GM21576 (cell line): Measurements from ENCODE around the gene DDX42.
"Not testable (repeated sequence)": the region's sequence is repeated elsewhere in the genome, so short reads cannot be mapped to it uniquely, and the experiment has no call there.

ENCODE experiments used
- ATAC-seq: cut with Tn5 transposase; IDR thresholded peaks from one replicate; pipeline ENCODE4 v1.9.1; 2021; ENCODE audit warnings: mild to moderate bottlenecking, moderate library complexity; ENCODE audit not compliant: unreplicated experiment

Gene DDX42

DNA sequence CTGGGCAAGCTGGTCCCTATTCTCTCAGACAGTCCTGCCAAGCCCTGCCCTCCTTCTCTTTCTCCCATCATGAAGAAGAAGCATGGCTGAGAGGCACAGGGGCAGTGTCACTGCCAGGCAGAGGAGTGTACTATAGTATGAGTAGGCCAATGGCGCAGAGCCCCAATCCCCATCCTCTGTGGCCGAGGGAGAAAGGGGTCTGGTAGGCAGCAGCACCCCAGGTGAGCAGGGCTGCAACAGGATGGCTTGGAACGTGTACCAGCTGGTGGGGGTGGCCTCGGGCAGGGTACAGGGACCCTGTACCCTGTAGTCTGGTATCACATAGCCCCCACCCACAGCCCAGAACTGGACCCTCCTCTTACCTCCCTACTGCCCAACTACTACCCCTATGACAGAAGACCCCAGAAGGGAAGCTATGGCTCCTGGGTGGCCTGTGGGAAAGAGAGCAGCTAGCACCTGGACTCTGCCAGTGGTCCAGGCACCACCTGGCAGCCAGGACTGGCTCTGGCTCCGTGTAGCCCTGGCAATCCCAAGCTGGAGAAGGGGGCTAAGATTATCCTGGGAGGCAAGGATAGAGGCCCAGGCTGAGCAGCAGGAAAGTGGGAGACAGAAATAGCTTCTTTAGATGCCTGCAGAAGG is 64.1 kb downstream of the DDX42 start:
- no peak for ATAC-seq

DNA sequence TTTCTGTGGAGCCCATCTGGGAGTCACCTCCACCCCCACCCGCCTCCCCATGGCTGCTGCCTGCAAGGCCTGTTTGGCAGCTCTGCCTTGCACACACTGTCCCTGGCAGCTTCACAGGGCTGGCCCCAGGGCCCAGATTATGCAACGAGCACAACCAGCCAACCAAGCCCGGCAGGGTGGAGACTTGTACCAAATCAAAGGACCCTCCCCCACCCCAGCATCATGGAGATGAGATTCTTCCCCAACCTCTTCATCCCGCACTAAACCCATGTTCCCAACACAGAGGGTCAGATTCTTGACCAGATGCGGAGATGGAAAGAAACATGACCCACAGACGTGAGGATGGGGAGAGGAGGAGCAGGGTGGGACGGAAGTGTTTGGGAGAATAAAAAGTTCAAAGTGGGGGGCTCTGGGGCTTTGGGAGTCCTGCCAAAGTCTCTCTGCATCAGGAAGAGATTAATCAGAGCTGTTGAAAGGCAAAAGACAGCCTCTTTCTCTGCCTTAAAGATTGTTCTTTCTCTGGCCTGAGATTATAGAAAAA is 64.7 kb downstream of the DDX42 start:
- no peak for ATAC-seq

DNA sequence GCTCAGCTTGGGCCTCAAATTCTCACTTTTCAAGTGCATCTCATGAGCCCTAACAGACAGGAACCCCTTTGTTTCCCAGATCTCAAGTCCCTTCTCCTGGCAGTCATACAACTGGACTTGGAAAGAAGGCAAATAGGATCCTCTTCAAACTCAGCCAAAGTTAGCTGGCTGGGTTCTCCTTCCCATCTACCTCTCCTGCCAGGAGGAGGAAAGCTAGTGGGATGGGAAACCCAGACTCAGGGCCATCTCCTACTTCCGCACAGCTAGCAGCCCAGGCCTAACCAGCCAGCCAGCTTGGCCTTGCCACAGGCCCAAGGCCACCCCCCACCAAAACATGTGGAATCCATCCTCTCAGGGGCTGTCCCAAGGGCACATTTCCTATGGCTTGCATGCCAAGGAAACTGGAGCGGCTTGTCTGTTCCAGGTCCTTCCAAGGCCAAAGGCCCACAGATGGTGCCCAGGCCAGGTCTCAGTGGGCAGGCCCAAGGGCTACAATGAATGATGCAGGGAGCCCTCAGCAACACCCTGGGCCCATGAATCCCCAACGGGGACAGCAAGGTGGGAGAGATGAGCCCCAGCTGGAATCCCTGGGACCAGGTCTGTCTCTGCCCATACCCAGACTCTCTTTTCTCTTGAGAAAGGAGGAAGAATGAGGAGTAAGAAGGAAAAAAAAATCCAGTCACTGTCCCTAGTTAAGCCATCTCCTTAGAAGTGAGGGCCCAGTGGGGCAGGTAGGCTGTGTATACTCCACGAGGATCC is 66.8 kb downstream of the DDX42 start:
- ATAC-seq = no peak

DNA sequence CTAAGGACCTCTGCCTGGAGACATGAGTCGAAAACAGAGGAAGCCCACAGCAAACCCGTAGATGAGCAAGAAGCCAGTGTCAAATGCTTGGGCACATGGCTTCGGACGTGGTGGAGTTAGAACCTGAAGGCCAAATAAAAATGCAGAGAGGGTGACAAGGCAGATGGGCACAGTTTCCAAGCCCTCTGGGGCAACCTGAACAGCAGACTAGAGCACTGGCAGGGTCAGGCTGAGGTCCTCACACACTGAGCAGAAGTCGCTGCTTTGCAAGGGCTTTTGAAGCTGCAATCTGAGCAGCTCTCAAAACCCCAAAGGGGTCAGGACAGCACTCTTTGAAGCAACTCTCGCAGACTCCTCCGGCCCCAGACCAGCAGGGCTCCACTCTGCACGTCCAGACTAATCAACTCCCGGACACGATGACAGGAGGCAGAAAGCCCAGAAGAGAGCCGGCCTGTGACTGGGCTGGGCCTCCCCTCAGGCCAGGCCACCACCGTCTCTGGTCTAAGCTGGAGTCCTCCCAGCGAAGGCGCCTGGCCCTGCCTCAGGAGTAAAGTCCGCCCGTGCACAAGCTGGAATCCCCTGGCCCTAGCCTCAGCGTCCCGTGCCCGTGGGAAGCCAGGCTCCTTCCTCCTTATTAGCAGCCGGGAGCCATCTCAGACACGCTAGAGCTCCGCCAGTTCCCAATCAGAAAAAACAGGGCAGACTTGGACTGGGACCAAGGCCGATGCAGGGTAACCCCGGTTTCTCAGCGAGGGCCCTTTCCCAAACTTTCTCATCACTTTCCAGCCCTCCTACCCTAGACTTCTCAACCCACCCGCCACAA is 67.6 kb downstream of the DDX42 start:
- no peak for ATAC-seq

DNA sequence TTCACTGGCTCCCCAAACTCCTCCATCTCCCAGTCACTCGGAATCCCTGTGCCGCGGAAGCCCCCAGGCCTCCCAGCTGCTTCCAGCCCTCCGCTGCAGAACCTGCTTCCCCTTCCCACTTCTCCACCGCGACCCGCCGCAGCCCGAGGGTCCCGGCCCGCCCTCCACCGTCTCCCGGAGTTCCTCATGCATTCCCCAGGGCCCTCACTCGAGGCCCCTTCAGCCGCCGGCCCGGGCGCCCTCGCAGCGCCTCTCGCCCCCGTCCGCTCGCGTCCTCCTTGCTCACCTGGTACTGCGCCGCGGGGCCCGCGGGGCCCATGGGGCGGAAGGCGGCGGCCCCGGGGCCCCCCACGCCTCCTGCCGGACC is 68.2 kb downstream of the DDX42 start:
- ATAC-seq = peak; percentile 23

DNA sequence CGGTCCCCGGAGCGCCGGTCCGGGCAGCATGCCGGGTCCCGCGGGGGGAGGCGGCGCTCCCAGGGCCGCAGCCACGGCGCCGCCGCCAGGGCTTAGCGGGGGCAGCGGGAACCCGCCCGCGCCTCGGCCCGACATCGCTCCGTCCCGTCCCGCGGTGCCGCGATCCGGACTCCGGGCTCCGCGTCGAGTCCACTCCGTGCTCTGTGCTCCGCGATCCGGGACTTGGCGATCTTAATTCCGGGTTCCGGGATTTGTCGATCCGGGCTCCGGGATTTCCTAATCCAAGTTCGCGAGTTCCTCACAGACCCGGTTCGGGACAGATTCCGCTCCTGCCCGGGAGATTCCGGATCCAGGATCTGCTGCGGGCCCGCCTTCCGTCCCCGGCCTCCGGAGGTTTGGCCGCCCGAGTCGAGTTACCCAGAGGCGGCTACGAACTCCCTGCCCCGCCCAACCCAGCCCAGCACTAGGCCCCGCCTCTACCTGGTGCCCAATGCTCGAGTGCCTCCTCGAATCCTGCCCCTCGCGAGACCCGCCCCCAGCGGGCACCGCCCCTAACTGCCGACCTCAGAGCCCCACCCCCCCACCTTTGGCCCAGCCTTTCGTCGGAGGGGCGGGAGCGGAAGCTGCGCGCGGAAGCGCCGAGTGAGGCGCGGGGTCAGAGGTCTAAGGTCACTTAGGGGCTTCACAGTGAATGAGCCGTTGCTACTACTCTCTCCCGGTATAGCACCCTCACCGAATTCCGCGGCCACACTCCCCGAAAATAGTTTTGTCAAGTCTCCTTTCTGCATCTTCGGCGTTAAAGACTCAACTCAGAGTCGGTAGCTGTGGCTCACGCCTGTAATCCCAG is 68.8 kb downstream of the DDX42 start, which contains the start of gene SMARCD2:
SMARCD2 (minus strand) TSS at position 146 of the 847 bp plus-strand sequence; CDS start at position 135, 11 bp downstream.
- ATAC-seq = peak; percentile 70

DNA sequence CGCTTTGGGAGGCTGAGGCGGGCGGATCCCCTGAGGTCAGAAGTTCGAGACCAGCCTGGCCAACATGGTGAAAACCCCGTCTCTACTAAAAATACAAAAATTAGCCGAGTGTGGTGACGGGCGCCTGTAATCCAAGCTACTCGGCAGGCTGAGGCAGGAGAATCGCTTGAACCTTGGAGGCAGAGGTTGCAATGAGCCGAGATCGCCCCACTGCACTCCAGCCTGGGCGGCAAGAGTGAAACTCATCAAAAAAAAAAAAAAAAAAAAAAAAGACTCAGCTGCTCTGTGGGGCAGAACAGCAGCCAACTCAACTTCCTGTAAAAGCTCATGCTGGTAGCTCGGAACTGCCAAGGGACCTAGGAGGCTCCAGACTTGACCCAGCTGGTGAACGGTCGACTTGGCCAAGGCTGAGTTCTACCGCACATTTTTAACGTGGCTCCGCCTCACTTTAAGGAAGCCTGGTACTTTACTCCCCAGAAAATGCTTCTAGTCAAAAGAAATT is 69.5 kb downstream of the DDX42 start:
- ATAC-seq = not testable (repeated sequence)

DNA sequence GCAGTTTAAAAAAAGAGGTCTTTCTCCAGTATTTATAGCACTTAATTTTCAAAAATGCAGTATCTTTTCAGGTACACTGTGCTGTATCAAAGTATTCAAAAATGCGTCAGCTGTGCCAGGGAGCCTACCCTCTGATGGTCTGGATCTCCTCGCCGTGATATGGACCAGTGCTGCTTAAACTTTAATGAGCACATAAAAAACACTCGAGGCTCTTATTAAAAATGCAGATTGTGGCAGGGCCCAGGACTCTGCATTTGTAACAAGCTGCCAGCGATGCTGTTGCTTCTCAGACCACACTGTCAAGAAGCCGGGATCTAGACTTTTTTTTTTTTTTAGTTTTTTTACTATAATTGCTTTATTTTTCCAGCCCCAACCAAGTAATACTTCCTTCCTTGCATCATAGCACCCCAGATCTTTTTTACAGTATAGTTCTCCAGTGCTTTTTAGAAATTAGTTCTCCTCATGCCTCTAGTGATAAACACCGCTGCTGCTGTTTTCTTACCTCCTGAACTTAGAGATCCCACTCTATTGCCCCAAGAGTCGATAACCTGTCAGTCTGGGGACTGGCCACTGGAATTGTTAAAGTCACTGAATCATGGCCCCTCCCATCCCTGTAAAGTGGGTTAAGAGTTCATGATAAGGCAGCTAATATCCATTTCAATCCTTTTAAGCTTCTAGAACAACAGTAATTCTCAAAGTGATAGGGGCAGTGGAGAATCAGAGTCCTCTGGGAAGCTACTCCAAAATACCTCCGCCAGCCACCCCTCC is 70.1 kb downstream of the DDX42 start:
- no peak for ATAC-seq

DNA sequence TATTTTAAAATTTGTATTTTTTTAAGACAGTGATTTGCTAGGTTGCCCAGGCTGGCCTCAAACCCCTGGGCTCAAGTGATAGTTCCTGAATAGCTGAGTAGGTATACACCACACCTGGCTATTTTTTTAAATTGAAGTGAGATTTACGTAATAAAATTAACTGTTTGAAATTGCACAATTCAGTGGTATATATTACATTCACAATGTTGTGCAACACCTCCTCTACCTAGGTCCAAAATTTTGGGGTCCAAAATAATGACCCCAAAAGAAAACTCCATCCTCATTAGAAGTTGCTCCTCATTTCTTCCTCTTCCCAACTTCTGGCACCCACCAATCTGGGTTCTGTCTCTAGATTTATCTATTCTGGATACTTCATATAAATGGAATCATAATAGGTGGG is 71.5 kb downstream of the DDX42 start:
- no peak for ATAC-seq

DNA sequence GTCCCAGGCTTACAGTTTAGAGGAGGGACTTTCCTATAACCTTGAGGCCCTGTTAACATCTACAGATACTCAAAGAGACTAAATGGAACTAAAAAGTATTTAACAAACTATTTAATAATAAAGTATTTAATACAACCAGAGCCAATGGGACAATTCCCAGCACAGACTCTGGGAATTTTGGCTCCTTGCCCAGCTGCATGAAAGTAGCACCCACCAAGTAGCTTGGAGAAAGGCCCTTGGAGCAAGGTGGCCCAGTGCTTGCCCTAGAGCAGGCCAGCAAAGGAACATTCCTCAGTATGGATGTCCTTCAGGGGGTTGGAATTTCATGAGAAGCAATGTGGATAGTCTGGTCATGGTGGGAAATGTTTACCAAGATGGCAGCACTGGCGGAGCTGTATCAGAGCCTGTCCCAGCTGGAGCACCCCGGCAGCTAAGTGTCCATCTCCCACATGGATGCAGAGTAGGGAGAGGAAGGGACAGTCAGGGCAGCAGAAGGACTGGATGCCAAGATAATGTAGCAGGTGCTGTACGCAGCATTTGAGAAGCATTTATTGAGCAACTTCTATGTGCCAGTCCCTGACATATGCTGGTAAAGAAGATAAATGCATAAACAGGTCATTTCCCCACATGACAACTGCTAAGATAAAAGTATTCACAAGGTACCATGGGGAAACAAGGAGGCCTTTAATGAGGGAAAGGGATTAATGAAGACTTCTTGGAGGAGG is 73.7 kb downstream of the DDX42 start:
- ATAC-seq = no peak

DNA sequence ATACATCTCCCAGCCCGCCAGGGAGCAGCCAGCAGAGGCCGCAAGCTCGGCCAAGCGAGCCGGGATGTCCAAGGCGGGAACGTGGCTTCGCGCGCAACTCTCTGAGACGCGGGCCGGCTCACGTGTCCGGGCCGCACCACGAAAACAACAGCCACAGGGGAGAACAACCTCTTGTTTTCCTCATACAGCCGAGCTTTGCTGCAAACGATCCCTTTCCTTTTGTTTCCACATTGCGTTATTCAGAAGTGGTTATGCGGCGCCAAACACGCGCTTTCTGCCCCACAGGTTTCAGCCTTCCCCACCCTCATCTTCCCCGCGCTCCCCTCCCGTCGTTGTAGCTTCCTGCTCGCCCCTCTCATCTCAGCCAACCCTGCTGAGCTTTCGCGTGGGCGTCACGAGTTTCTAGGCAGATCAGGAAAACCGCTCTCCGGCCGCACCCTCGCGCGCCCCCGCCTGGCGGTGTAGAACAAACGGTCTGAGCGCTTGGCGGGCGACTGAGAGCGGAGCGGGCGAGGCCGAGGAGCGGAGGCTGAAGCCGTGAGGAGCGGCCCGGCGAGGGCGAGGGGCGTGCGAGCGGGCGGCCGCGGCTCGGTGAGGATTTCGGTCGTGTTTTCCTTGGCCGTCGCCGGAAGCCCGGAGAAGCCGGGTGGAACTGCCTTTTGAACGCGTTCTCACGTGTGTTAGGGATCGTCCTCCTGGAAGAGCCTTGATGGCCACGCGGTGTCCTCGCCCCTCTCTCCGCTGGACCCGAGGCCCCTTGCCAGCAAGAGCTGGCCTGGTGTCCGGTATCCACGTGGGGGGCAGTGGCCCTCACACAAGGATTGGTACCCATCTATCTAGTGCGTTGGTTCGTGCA is 75.1 kb downstream of the DDX42 start:
- ATAC-seq = peak; percentile 82

DNA sequence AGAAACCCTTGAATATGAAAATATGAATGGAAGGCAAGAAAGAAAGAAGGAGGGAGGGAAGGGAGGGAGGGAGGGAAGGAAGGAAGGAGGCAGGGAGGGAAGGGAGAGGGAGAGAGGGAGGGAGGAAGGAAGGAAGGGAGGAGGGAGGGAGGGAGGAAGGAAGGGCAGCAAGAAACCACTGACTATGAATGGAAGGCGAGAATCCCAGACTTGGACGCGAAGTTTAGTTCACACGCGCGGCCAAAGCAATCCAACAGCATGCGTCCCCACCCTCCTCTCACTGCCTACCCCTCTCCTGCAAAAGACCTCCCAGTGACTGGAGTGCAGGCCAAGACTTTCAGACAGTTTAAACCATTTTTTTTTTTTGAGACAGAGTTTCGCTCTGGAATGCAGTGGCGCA is 76.4 kb downstream of the DDX42 start:
- no peak for ATAC-seq

DNA sequence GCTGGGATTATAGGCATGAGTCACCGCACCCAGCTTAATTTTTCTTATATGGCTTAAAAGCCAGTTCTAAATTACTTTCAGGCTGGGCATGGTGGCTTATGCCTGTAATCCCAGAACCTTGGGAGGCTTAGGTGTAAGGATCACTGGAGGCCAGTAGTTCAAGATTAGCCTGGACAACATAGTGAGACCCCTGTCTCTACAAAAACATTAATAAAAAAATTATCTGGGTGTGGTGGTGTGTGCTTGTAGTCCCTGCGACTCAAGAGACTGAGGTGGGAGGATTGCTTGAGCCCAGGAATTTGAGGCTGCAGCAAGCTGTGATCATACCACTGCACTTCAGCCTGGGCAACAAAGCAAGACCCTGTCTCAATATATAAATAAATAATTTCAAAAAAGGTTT is 79.3 kb downstream of the DDX42 start:
- no peak for ATAC-seq

DNA sequence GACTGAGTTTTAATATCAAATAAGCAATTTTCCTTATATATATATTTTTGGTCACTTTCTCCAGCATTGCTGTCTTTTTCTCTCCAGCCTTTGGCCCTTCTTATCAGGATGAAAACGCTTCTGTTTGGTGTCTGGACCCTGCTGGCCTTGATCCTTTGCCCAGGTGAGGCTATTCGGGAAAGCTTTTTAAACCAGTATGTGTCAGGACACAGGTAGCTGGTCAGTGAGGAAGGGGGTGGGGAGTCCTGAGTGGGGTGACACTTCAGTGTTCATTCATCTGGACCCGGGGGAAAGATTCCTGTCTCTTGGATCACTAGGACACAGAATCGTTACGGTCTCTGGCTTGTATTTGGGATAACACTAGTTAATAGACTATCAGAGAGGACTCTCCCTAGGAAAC is 80.7 kb downstream of the DDX42 start:
- ATAC-seq = no peak

DNA sequence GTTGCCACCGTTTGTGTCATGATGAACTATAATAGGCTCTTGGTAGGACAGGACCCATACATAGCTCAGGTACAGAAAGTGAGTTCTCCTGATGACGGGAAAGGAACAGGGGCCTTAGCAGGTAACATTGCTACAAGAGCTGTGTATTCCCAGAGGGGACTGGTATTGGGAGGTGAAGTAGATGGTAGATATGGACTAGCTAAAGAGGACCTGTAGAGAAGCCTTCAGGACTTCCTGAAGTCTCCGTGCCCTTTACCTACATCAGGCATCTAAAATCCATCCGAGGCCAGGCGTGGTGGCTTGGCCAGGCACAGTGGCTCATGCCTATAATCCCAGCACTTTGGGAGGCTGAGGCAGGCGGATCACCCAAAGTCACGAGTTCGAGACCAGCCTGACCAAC is 81.2 kb downstream of the DDX42 start:
- ATAC-seq = no peak

DNA sequence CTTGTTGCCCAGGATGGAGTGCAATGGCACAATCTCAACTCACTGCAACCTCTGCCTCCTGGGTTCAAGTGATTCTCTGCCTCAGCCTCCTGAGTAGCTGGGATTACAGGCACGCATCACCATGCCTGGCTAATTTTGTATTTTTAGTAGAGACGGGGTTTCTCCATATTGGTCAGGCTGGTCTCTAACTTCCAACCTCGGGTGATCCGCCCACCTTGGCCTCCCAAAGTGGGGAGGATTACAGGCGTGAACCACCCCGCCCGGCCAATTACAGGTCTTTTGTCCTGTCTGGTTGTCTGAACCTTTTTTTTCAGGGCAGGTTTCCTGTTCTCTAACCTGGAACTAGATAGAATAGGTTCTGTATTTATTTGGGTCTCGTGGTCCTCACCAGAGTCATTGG is 82.5 kb downstream of the DDX42 start:
- ATAC-seq = not testable (repeated sequence)

DNA sequence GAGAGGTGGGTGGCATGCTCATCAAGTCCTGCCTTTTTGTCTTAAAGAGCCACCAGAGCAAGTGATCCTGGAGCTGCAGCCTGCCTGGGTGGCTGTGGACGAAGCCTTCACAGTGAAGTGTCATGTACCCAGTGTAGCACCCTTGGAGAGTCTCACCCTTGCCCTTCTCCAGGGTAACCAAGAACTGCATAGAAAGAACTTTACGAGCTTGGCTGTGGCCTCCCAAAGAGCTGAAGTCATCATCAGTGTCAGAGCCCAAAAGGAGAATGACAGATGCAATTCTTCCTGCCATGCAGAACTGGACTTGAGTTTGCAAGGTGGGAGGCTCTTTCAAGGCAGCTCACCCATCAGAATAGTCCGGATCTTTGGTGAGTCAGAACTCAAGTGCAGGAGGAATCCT is 85.3 kb downstream of the DDX42 start:
- no peak for ATAC-seq

DNA sequence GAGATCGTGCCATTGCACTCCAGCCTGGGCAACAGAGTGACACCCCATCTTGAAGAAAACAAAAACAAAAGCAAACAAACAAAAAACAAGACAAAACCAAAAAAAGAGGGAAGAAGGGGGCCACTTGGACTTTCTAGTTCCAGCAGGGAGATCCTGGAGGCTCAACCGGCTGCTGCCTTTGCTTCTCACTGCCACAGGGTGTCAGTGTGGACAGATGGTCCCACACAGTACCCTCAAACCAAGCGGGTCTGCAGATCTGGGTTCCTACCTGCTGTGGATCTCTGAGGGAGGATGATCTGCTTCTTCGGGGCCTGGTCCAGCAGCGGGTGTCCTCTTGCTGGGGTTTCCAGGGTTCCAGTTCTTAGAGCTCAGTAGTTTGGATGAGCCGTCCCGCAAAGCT is 92.7 kb downstream of the DDX42 start:
- ATAC-seq = not testable (repeated sequence)
